Measurements from ENCODE around the gene IL36A. TPM values are rescaled to one million over a fixed set of nuclear protein-coding genes. Genes with fewer than 3 reads are reported as not detected.

The IL36A gene
- total RNA-seq, 1 donor from 2014 or later, result not detected

- Mint-ChIP-seq H3K4me3 (ENCODE audit: low read depth) (no peak overlapping the region), H3K4me1 (ENCODE audit: low read depth) (no peaks in the 10 kb centered on the region), H3K27ac (no peak overlapping the region), H3K36me3 (ENCODE audit: insufficient read depth) (no peaks in the 10 kb centered on the region), H3K9me3 (ENCODE audit: low read depth) (peaks cover 23% of the 10 kb centered on the region), H3K27me3 (peaks cover 32% of the 10 kb centered on the region)
- no peak for DNase-seq (ENCODE audit: low spot score, unreplicated experiment)
- TF ChIP-seq CTCF (IDR thresholded peaks at IDR 0.05; ENCODE audit: unreplicated experiment), result no peak
Measured at GRCh38 chr2:113002677-113003076, 2.6 kb upstream of the IL36A start.

DNA sequence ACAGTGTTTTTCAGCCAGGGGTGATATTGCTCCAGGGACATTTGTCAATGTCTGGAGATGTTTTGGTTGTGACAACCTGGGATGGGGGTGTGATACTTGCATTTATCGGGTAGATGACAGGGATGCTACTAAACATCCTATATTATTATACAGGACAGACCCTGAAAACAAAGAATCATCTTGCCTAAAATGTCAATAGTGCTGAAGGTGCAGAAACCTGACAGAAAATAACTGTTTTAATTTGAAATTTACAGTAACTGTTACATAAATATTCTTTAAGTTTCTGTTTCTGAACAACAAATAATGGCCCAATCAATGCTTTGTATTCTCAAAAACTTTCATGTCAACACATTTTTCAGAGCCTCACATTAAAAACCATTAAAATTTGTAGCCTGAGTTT lies 2.0 kb downstream of the IL36A start:
- TF ChIP-seq CTCF (IDR thresholded peaks at IDR 0.05; ENCODE audit: unreplicated experiment), result no peak
- Mint-ChIP-seq H3K9me3 (ENCODE audit: low read depth) (no peaks in the 10 kb centered on the region), H3K27ac (no peak overlapping the region), H3K27me3 (peaks cover 34% of the 10 kb centered on the region), H3K4me1 (ENCODE audit: low read depth) (no peaks in the 10 kb centered on the region), H3K4me3 (ENCODE audit: low read depth) (no peak overlapping the region), H3K36me3 (ENCODE audit: insufficient read depth) (no peaks in the 10 kb centered on the region)
- DNase-seq (ENCODE audit: low spot score, unreplicated experiment), result no peak

DNA sequence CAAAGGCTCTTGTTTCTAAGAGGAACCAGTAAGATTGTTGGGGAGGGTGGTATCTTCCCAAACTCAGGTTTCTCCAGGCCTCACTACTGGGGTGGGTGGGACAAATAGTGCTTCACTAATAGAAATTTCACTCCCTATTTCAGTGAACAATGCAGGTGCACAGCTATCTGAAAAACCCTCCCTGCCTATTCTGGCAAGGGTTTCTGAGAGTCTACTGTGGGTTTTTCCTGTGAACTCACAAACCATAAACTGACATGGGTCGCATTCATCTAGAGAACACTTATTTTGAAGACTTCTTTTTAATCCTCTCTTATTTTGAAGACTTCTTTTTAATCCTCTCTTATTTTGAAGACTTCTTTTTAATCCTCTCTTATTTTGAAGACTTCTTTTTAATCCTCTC lies 4.4 kb downstream of the IL36A start:
- H3K4me1 Mint-ChIP-seq (ENCODE audit: low read depth), result peaks cover 2% of the 10 kb centered on the region
- no peak for TF ChIP-seq CTCF (IDR thresholded peaks at IDR 0.05; ENCODE audit: unreplicated experiment)
- peaks cover 25% of the 10 kb centered on the region for H3K27me3 Mint-ChIP-seq
- no peaks in the 10 kb centered on the region for H3K36me3 Mint-ChIP-seq (ENCODE audit: insufficient read depth)
- H3K9me3 Mint-ChIP-seq (ENCODE audit: low read depth), result no peaks in the 10 kb centered on the region
- no peak for DNase-seq (ENCODE audit: low spot score, unreplicated experiment)
- H3K4me3 Mint-ChIP-seq (ENCODE audit: low read depth), result no peak overlapping the region
- no peak overlapping the region for H3K27ac Mint-ChIP-seq

GRCh38 chr2:113010088-113010487 lies 4.8 kb downstream of the IL36A start:
- no peak for TF ChIP-seq CTCF (IDR thresholded peaks at IDR 0.05; ENCODE audit: unreplicated experiment)
- no peaks in the 10 kb centered on the region for H3K36me3 Mint-ChIP-seq (ENCODE audit: insufficient read depth)
- no peaks in the 10 kb centered on the region for H3K9me3 Mint-ChIP-seq (ENCODE audit: low read depth)
- no peak overlapping the region for H3K4me3 Mint-ChIP-seq (ENCODE audit: low read depth)
- H3K4me1 Mint-ChIP-seq (ENCODE audit: low read depth), result peaks cover 2% of the 10 kb centered on the region
- H3K27me3 Mint-ChIP-seq, result peaks cover 30% of the 10 kb centered on the region
- H3K27ac Mint-ChIP-seq, result no peak overlapping the region
- no peak for DNase-seq (ENCODE audit: low spot score, unreplicated experiment)

- no peak for TF ChIP-seq CTCF (IDR thresholded peaks at IDR 0.05; ENCODE audit: unreplicated experiment)
- DNase-seq (ENCODE audit: low spot score, unreplicated experiment), result no peak
- Mint-ChIP-seq H3K36me3 (ENCODE audit: insufficient read depth) (no peaks in the 10 kb centered on the region), H3K27me3 (peaks cover 25% of the 10 kb centered on the region), H3K9me3 (ENCODE audit: low read depth) (no peaks in the 10 kb centered on the region), H3K4me3 (ENCODE audit: low read depth) (no peak overlapping the region), H3K4me1 (ENCODE audit: low read depth) (peaks cover 2% of the 10 kb centered on the region), H3K27ac (no peak overlapping the region)
Measured at GRCh38 chr2:113011108-113011507, 5.8 kb downstream of the IL36A start.

Measured in progenitor cell of endocrine pancreas (in vitro differentiated cells).